LNCAP (cell line): ENCODE results near the gene TMEM147.
A peak's percentile ranks its signal among the peaks of the same experiment; 100 is the strongest.

Experiments used
- CTCF ChIP-seq: fragments of 450-650 bp; IDR thresholded peaks from 2 replicates; pipeline ENCODE4 v1.5.1; 2017; ENCODE audit warnings: mild to moderate bottlenecking

The TMEM147 gene

GRCh38 chr19:35571406-35571965, 26.1 kb downstream of the TMEM147 start:
- no peak for TF ChIP-seq CTCF

GRCh38 chr19:35577918-35578317, 32.5 kb downstream of the TMEM147 start:
- no peak for TF ChIP-seq CTCF

- TF ChIP-seq CTCF = no peak
Measured at GRCh38 chr19:35578707-35579106, 33.3 kb downstream of the TMEM147 start.

GRCh38 chr19:35582760-35583159, 37.3 kb downstream of the TMEM147 start:
- no peak for TF ChIP-seq CTCF

GRCh38 chr19:35585848-35586247, 40.4 kb downstream of the TMEM147 start, which contains the start of gene PMIS2:
Gene PMIS2, plus strand, starts transcription at chr19:35586173. Its CDS starts 87 bp downstream, at chr19:35586260.
- no peak for TF ChIP-seq CTCF

- TF ChIP-seq CTCF = no peak
Measured at GRCh38 chr19:35587321-35587720, 41.9 kb downstream of the TMEM147 start.

GRCh38 chr19:35590875-35591274, 45.4 kb downstream of the TMEM147 start:
- TF ChIP-seq CTCF = no peak

- peak; percentile 47 for TF ChIP-seq CTCF
Measured at GRCh38 chr19:35592226-35592625, 46.8 kb downstream of the TMEM147 start.
